HUDEP-2 (cell line): ENCODE measurements around the gene WNT16.
"Not testable (repeated sequence)": the region's sequence is repeated elsewhere in the genome, so short reads cannot be mapped to it uniquely, and the experiment has no call there.

Experiments
- DNase-seq, 76 experiments: peaks; one replicate each; lab custom pipeline; 2025; ENCODE audit not compliant: unreplicated experiment in 76 of 76; lab: John Stamatoyannopoulos, UW

The WNT16 gene

DNA sequence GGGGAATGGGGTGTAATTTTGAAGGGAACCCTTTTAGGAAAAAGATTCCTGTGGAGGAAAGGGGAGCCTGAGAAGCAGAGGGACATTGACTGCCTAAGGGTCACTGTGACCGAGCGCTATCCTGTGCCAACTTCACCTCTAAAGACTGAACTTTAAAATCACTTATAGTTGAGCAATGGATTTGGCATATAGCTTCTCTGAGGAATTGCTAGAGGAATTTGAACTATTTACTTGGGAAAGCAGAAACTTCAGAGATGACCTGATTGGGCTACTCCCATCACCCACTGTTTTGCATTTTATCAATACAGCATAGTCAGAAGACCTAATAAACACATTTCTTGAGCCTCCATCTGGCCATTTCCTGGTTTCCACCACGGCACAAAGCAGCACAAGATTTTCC, 23.7 kb upstream of the WNT16 start:
- no peak for DNase-seq

DNA sequence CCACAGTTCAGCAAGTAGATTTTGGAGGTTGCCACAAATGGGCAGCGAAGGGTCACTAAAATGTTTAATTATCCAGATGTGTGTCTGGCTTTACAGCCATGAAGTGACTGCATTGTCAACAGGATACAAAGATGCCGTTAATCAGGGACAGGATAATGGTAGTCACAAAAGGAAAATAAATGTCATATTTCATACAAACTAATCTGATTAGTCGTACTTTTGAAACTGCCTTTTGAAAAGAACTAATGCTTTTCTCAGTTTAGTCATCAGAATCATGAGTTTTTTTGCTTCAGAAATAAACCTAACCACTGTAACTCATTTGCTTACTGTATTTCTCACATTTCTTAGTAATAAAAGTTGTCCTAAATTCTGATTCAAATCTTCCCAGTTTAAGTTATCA, 22.2 kb upstream of the WNT16 start:
- DNase-seq, result no peak

GRCh38 chr7:121307021-121307574, 21.7 kb upstream of the WNT16 start:
- DNase-seq, result no peak

DNA sequence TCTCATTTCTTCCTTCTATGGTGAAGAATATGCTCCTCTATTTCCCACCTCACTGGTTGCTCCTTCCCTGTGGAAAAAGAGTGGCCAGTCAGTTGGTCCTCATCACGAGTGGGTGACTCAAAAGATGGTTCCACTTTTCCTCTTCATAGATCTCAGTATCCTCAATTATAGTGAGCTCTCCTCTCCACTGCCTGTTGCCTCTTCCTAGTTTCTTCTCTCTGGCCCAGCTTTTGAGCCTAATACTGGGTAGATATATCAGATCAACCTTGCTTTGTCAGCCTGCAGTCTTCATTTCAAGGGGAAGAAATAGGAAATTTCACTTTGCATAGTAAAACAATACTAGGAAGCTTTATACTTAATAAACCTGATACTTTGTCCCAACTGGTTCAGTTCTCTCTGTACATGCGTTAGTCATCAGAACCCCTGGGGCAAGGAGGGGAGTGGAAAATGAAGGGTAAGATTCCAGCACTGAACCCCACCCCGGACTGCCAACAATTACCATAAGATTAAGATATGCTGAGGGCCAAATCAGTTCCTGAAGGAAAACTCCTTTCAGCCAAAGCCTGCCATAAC, 15.5 kb upstream of the WNT16 start:
- no peak for DNase-seq

- peak in 30 of 76 experiments; percentile 1 to 81 (median 28) for DNase-seq
Observed at GRCh38 chr7:121313793-121314676, 14.8 kb upstream of the WNT16 start.

DNA sequence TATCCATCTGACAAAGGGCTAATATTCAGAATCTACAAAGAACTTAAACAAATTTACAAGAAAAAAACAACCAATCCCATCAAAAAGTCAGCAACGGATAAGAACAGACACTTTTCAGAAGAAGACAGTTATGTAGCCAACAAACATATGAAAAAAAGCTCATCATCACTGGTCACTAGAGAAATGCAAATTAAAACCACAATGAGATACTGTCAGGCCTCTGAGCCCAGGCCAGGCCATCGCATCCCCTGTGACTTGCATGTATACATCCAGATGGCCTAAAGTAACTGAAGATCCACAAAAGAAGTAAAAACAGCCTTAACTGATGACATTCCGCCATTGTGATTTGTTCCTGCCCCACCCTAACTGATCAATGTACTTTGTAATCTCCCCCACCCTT, 13.6 kb upstream of the WNT16 start:
- not testable (repeated sequence) for DNase-seq

DNA sequence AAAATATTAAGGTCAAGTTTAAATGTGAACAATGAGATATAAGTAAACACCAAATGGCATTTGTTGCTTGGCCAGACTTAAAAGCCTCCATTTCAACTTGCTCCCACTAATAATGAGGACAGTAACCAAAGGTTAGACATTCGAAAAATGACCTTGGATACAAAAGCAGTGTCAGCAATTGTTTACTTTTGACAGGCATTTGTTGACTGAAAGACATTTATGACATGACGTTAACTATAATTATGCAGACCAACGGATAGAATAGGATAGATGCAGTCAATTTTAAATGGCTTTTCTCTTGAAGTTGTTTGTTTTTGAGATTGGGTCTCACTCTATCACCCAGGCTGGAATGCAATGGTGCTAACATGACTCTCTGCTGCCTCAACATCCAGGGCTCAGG, 6.3 kb upstream of the WNT16 start:
- DNase-seq, result no peak

DNA sequence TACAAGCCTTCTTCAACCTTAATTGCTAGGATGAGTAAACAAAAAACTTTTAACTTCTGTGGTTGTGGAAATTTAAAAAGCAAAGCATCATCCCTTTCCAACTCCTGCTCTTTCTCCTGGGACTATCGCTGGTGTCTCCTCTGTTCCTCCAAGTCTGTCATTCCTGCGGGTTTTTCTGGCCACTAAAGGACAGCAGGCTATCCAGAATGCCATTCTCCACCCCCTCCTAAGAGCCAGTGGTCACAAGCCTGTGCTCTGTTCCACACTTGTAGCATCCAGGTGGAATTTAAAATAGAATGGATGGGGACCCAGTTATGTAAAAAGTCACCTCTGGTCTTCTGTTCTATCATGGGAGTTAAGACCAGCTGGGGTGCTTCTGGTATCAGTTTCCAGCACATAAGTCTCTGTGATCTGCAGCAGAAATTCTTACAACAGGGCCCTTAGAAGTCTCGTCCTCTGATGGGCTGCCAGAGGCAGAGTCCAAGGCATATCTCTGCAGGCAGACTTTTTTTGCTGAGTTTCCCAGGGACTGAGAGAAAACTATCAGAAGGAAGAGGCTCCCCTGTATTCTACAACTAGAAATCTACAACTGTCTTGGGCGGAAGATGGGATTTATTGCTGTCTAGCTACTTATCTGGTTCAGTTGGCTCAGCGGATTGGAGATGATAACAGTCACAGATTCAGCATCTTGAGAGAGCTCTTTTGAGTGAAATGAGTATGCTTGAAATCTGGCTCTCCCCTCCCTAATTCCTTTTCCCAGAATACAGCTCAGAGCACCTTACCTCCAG, 5.1 kb upstream of the WNT16 start:
- DNase-seq, result no peak

- no peak for DNase-seq
Observed at GRCh38 chr7:121327671-121328070, 1.1 kb upstream of the WNT16 start.

- peak in 2 of 76 experiments; percentile 7 to 10 for DNase-seq
Observed at GRCh38 chr7:121329191-121330052, 622 bp downstream of the WNT16 start.

DNA sequence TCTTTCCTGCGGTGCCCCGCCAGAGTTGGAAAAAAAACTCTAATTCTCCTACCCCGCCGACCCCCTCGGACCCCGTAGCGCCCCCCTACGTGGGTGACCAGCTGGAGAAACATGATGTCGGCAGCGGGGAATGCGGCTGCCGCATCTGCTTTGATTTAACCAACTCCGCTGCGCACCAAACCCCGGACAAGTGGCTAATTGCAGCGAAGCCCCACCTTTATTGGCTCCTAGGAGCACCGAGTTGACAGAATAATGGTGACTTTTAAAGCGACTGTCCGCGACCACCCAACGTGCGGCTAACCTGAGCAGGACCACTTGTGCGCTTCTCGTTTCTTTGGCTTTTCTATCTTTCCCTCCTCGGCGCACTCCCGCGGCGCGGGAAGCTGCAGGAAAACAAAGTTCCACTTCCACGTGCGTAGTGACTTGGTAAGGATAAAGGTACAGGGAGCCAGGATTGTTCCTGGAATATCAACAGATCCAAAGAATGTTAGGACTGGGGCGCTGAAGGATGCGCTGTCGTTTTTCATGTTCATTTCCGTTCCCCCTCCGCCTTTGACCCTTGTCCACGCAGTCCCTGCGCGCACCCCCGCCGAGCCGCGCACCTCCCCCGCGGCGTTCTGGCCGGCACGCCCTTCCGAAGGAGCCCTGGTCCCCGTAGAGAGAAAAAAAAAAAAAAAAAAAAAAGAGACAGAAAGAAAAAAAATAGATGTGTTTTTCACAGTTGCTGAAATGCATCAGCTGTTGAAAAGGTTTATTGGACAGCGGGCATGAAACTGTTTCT, 1.4 kb downstream of the WNT16 start:
- peak in 1 of 76 experiments; percentile 17 for DNase-seq

- DNase-seq, result no peak
Observed at GRCh38 chr7:121331048-121331447, 2.2 kb downstream of the WNT16 start.

GRCh38 chr7:121331574-121331973, 2.8 kb downstream of the WNT16 start:
- no peak for DNase-seq

DNA sequence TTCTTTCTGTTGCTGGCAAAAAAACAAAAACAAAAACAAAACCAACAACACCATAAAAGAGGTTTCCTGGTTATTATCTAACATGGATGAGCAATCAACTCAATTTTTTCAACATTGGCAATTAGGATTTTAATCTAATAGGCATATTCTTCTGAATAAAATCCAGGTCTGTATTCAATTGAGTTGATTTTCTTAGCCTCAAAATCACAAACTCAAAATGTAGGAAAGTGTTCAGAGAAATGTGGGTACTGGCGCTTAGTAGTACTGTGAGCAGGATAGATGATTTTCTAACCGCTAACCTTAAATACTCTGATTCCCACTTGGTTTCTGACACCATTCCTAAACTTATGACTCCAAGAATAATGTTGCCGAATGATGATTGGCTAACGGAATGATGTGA, 5.6 kb downstream of the WNT16 start:
- DNase-seq, result no peak

DNA sequence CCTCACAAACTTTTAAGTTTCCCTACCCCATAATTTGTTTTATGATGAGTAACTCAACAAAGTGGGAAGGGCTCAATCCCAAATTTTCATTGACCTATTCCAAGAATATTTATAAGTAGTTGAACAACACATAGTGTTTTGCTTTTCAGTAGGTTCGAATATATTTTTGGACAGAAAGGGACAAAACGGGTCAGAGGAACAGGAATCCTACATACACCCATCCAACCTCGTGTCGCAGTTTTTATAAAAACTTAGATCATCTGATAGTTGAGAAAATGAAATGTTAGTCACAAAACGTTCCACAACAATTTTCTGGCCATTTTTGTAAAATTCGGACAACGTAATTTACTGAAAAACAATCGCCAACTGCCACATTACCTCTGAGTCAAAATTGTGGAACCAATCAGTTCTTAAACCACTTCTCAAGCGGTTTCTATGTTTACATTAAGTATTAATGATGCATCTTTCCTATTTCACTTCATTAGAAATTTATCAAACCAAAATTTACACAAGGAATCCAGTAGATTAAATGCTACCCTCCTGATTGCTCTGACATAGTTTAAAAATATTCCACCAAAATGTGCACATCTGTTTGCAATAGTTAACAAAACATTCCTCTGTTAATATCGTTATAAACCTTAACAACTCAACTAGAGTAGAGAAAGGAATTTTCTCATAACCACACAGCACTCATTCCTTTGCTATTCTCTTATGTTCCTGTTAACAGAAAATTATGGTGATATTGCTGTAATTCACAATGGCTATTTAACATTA, 6.3 kb downstream of the WNT16 start:
- DNase-seq, result no peak

DNA sequence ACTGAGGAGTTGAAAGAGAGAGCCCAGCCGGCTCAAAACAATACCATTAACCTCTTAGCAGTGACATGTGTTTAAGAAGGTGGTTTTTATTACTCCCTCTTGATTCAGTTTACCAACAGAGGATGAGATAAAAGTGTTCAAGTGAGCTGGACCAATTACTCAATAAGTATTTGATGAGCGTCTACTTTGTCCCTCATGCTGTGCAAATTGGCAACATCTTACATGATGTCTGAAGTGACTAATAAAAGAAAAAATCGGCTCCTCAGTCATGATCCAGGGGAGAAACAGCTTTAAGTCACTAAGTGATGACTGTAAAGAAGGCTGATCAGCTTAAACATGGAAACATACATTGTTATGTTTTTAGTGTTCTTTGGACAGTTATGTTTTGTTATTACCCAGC, 7.8 kb downstream of the WNT16 start:
- no peak for DNase-seq

GRCh38 chr7:121337398-121337797, 8.6 kb downstream of the WNT16 start:
- DNase-seq, result peak in 10 of 76 experiments; percentile 1 to 39 (median 17)

DNA sequence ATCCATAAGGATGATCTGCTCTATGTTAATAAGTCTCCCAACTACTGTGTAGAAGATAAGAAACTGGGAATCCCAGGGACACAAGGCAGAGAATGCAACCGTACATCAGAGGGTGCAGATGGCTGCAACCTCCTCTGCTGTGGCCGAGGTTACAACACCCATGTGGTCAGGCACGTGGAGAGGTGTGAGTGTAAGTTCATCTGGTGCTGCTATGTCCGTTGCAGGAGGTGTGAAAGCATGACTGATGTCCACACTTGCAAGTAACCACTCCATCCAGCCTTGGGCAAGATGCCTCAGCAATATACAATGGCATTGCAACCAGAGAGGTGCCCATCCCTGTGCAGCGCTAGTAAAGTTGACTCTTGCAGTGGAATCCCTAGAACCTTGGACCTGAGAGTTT, 10.3 kb downstream of the WNT16 start:
- no peak for DNase-seq

DNA sequence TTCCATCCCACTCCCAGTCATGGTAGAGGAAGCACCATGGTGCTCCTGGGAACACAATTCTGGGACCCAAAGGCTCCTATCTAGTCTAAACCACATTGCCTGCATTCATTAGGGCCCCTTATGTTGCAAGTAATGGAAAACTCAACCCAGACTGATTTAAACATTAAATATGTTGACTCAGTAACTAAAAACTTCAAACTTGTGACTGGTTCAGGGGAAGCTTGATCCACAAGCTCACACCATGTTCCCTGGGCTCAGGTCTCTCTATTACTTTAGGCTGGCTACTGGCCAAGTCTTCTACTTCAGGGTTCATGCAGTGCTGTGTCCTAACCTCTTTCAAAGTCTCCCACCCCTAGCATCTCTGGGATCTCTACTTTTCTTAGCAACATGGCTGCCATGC, 13.1 kb downstream of the WNT16 start:
- DNase-seq, result no peak
